GM18868 (cell line): ENCODE data around the gene CEP131.
A peak's percentile ranks its signal among the peaks of the same experiment; 100 is the strongest.

Experiments used
- ATAC-seq: cut with Tn5 transposase; IDR thresholded peaks from one replicate; pipeline ENCODE4 v1.9.1; 2021; ENCODE audit warnings: mild to moderate bottlenecking, moderate library complexity; ENCODE audit not compliant: unreplicated experiment

Gene CEP131

GRCh38 chr17:81239714-81240555, 17.2 kb upstream of the CEP131 start:
- ATAC-seq, result no peak

GRCh38 chr17:81238815-81239713, 16.3 kb upstream of the CEP131 start, which contains the start of the genes NDUFAF8 and TEPSIN:
NDUFAF8 (plus strand) TSS chr17:81239318; CDS start chr17:81239364, 46 bp downstream.
TEPSIN (minus strand) TSS chr17:81239055; CDS start chr17:81239033, 22 bp downstream.
- peak; percentile 92 for ATAC-seq

GRCh38 chr17:81238490-81238814, 15.7 kb upstream of the CEP131 start:
- no peak for ATAC-seq

GRCh38 chr17:81237591-81238489, 15.1 kb upstream of the CEP131 start:
- ATAC-seq, result no peak

- ATAC-seq, result no peak
Measured at GRCh38 chr17:81236784-81237183, 14.0 kb upstream of the CEP131 start.

GRCh38 chr17:81235822-81236740, 13.3 kb upstream of the CEP131 start:
- no peak for ATAC-seq

GRCh38 chr17:81234940-81235821, 12.4 kb upstream of the CEP131 start:
- no peak for ATAC-seq

- no peak for ATAC-seq
Measured at GRCh38 chr17:81234506-81234855, 11.7 kb upstream of the CEP131 start.

- no peak for ATAC-seq
Measured at GRCh38 chr17:81233811-81234505, 11.2 kb upstream of the CEP131 start.

GRCh38 chr17:81233316-81233715, 10.6 kb upstream of the CEP131 start:
- ATAC-seq, result no peak

GRCh38 chr17:81232616-81233241, 10.0 kb upstream of the CEP131 start:
- no peak for ATAC-seq

GRCh38 chr17:81231766-81232581, 9.2 kb upstream of the CEP131 start:
- no peak for ATAC-seq

GRCh38 chr17:81231121-81231645, 8.4 kb upstream of the CEP131 start:
- no peak for ATAC-seq

- ATAC-seq, result no peak
Measured at GRCh38 chr17:81230043-81230820, 7.5 kb upstream of the CEP131 start.

GRCh38 chr17:81229666-81229920, 6.8 kb upstream of the CEP131 start:
- ATAC-seq, result no peak
